GM18499 (cell line): ENCODE data around the gene ENOPH1.
"Not testable (repeated sequence)": the region's sequence is repeated elsewhere in the genome, so short reads cannot be mapped to it uniquely, and the experiment has no call there.

Experiments used
- ATAC-seq: cut with Tn5 transposase; IDR thresholded peaks from one replicate; pipeline ENCODE4 v1.9.1; 2021; ENCODE audit warnings: moderate number of reproducible peaks; ENCODE audit not compliant: insufficient read depth, unreplicated experiment

The ENOPH1 gene

DNA sequence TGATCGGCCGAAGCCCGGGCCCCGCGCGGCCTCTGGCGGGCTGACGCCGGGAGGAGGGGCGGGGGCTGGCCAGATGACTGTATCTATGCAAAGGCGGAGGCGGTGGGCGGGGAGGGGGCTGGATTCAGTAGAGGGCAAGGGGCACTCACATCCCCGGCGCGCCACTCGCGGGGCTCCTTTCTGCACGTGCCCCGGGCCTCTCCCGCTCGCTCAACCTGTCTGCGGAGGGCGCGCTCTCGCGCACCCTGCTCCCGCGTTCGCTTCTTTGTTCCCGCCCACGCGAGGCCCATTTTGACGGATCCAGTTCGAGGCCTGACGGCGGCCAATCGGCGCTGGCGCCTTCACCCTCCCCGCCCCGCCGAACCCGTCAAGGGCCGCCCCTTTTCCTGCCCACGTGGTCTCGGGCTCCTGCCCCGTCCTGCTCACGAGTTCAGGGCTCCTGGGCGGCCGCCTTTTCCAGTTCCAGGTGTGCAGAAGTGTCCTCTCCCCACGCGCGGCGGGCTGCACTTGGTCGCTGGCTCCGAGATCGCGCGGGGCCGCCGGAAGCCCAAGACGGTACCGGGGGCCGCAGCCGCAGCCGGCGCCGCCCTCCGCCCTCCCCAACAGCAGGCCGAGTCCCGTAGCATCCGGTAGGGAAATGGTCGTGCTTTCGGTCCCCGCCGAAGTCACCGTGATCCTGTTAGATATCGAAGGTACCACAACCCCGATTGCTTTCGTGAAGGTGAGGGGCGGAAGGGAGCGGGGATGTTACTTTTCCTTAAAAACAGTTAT, at the start of gene ENOPH1, which contains the start of gene HNRNPDL:
ENOPH1 (plus strand) TSS at position 398 of the 771 bp plus-strand sequence; CDS start at position 638, 240 bp downstream.
HNRNPDL (minus strand) TSS at position 270 of the 771 bp plus-strand sequence. CDS start 772 bp downstream, outside the sequence.
- ATAC-seq = peak; percentile 62

- no peak for ATAC-seq
Measured at GRCh38 chr4:82380831-82381230, 49.6 kb upstream of the ENOPH1 start.

DNA sequence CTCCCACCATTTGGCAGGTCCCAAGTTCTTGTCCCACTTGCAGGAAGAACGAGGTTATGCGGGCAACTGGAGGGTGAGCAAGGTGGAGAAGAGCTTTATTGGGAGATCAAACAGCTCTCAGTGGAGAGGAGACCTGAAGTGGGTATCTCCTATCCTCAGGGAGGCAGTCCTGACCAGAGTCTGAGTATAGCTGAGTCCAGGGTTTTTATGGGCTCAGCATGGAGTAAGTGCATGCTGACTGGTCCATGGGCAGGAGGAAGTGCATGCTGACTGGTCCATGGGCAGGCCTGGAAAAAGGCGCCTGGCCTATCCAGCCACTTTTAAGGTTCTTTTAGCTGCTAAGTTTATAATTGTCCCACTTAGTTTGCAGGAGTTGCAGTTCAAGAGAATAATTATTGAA, 49.2 kb upstream of the ENOPH1 start:
- ATAC-seq = no peak

DNA sequence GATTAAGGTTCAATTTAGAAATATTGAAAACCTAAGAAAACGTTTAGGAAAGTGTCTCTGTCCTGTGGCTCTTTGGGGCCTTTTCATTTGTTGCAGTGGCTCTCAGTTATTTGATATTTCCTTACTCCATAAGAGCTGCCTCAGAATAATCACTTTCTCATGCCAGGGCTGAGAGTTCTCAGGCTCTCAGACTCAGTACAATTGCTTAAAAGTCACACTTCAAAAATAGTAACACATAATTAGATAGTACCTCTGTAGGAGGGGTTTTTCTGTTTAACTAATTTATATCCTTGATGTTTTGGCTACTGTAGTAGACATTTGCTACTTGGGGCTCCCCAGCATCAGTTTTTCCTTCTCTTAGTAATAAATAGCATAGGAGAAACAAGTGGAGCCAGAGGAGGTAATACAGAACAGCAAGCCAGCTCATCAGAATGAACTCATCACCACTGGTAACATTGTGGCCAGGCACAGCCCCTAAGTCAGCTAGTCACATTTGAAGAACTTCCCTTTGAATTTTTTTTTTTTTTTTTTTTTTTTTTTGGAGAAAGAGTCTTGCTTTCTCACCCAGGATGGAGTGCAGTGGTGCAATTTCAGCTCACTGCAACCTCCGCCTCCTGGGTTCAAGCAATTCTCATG, 48.6 kb upstream of the ENOPH1 start:
- no peak for ATAC-seq

GRCh38 chr4:82382751-82383150, 47.6 kb upstream of the ENOPH1 start:
- ATAC-seq = no peak

GRCh38 chr4:82386312-82386711, 44.1 kb upstream of the ENOPH1 start:
- ATAC-seq = not testable (repeated sequence)

- ATAC-seq = no peak
Measured at GRCh38 chr4:82388405-82388804, 42.0 kb upstream of the ENOPH1 start.

DNA sequence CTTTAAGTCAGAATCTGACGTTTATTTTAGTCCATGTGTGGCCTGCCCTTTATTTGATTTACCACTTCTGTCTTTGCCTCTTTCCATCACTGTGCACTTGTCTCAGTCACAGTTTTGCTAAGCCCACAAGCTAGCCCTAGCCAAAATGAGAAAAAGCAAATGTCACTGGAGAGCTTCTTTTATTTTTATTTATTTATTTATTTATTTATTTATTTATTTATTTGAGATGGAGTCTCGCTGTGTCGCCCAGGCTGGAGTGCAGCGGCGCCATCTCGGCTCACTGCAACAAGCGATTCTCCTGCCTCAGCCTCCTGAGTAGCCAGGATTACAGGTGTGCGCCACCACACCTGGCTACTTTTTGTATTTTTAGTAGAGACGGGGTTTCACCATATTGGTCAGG, 40.3 kb upstream of the ENOPH1 start:
- not testable (repeated sequence) for ATAC-seq

DNA sequence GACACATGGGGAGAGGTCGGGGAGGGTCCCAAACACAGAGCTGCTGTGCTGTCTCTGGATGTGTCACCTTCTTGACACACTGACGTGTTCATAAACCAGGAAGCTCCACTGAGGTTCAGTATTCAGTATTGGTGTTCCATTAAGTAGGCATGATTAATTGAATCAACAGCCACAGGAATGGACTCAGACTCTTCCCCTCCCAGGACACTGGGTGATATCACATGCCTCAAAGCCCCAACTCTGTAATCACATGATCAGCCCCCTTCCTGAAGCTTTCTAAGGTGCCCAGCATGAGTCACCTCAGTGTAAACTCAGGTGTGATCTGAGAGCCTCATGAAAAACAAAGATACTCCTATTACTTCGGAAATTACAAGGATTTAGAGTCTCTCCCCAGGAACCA, 35.5 kb upstream of the ENOPH1 start:
- no peak for ATAC-seq

DNA sequence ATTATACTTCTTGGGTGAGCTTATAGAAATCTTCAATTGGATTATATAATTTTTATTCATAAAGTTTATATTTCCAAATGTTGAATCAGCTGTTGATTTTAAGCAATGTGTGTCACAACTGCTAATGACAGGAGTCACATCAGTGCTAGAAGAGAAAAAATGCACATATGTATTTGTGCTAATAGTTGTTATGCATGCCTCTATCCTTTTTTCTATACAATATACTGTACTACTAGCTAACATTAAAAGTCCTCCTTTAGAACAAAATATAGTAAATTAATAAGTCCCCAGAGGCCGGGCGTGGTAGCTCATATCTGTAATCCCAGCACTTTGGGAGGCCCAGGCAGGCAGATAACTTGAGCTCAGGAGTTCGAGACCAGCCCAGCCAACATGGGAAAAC, 32.9 kb upstream of the ENOPH1 start:
- ATAC-seq = no peak

- ATAC-seq = no peak
Measured at GRCh38 chr4:82398263-82398662, 32.1 kb upstream of the ENOPH1 start.

DNA sequence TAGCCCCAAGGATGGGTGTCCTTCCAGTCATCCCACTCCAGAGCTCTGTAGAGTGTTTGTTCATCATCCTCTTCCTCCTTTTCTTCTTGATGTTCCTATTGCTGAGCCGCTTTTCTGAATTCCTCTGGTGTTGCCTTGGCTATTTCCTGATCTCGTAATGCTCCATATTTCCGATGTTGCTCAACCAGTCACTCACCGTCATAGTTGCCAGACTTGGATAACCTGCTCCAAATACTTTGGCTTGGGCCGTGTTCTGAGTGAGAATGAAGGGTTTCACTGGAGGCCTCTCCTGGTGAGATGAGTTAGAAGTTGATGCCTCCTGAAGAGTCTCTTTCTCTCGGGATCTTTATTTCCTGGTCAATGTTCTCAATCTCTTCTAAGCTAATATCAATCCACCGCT, 28.8 kb upstream of the ENOPH1 start:
- ATAC-seq = no peak

DNA sequence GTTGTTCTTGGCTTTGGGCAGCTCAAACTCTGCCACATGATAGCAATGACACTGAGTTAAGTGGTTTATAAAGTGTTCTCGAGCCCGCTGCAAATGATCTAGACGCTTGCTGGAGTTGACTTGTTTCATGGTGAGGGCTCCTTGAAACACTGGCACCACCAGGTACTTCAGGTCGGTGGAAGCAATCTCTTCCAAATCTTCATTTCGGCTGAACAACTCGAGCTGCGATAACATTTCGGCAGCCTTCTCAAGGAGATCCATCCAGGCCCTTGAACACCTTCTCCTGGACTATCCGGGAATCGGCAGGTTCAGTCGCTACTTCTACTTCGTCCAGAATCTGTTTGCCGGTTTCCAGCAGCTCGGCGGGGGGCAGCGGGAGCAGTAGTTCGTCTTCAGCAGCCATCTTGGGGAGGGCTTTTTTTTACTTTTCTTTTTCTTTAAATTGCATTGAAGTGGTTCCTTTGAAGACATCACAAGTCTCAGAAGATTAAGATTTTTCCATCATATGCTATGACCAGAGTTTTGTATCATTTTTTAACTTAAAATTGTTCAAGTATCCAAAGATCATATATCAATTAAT, 28.1 kb upstream of the ENOPH1 start:
- ATAC-seq = no peak

DNA sequence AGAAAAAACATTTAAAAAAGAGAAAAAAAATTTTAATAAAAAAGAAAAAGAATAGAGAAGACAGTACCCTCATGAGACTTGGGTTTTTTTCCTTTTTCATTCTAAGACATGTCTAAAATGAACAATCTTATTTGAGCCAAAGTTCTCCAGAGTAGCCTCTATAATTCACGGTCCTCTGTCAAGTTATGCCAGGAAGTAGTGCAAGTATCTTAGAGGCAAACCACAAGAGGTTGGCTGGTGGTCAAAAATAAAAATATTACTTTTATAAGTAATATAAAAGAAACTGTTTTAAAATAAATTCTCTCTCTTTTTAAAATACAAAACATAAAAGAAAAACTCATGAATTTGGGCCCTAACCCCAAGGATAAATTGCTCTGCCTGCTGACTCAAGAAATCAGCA, 26.7 kb upstream of the ENOPH1 start:
- ATAC-seq = no peak

DNA sequence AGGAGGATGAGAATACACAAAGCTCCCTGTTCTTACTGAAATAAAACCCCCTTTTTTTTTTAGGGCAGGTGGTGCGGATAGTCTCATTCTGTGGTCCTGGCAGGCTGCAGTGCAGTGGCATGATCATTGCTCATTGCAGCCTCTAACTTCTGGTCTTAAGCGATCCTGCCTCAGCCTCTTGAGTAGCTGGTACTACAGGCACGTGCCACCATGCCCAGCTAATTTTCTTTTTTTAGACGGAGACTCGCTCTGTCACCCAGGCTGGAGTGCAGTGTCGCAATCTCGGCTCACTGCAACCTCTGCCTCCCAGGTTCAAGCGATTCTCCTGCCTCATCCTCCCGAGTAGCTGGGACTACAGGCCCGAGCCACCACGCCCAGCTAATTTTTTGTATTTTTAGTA, 15.3 kb upstream of the ENOPH1 start:
- not testable (repeated sequence) for ATAC-seq

DNA sequence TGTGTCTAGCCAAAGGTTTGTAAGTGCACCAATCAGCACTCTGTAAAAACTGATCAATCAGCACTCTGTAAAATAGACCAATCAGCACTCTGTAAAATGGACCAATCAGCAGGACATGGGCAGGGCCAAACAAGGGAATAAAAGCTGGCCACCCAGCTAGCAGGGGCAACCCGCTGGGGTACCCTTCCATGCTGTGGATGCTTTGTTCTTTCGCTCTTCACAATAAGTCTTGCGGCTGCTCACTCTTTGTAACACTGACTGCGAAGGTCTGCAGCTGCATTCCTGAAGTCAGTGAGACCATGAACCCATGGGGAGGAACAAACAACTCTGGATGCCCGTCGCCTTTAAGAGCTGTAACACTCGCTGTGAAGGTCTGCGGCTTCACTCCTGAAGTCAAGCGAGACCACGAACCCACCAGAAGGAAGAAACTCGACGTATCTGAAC, 14.4 kb upstream of the ENOPH1 start:
- ATAC-seq = no peak

DNA sequence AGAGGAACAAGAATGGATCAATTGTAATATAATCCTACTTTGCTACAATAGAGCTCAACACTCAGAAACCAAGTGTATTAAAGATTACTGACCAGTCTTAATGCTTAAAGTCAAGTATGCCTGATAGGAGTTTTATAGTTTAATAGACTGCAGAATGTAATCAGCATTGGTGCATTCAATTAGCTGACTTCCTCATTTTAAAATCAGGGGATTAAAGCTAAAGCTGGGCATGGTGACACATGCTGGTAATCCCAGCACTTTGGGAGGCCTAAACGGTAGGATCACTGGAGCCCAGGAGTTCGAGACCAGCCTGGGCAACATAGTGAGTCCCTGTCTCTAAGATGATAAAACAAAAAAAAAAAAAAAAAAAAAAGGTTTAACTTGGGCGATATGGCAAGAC, 10.9 kb upstream of the ENOPH1 start:
- no peak for ATAC-seq

DNA sequence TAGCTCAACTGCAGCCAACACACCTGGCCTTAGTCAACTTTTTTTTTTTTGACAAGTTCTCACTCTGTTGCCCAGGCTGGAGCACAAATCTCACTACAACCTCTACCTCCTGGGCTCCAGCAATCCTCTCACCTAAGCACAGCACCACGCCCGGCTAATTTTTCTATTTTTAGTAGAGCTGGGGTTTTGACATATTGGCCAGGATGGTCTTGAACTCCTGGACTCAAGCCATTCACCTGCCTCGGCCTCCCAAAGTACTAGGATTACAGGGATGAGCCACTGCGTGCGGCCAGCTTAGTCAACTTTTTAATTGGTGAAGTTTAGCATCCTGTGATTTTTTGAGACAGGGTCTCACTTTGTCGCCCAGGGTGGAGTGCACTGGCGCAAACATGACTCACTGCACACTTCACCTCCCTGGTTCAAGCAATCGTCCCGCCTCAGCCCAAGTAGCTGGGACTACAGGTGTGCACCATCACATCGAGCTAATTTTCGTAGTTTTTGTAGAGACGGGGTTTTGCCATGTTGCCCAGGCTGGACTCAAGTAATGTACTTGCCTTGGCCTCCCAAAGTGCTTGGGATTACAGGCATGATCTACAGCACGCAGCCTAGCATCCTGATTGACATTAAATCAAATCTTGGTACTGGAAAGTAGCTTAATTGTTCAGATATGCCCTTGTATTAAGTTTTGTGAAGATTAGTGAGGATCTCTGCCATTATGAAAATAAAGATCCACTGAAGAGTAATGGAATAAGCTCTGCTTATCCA, 8.4 kb upstream of the ENOPH1 start:
- ATAC-seq = no peak

DNA sequence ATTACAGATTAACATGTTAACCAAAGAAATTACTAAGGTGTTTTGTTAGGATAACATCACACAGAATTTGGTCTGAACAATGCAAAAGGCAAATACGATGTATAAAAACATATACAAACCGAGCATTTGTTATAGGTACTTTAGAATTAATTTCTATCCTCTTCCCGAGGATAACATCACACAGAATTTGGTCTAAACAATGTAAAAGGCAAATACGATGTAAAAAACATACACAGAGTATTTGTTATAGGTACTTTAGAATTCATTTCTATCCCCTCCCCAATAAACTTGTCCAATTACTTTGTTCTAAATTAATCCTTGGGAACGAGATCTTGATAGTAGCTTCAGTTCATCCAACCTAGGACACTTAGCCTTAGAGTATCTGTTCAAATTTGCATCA, 7.8 kb upstream of the ENOPH1 start:
- ATAC-seq = no peak

- no peak for ATAC-seq
Measured at GRCh38 chr4:82423245-82424054, 6.9 kb upstream of the ENOPH1 start.
